SH-SY5Y (cell line): ENCODE results near the gene FOXN3.

Experiments
- GATA2 ChIP-seq: IDR thresholded peaks from 2 replicates; pipeline ENCODE4 v1.6.1; 2011; ENCODE audit warnings: mild to moderate bottlenecking, low read depth, low read length
- GATA3 ChIP-seq: IDR thresholded peaks from 2 replicates; pipeline ENCODE4 v1.6.1; 2011; ENCODE audit warnings: low read depth, mild to moderate bottlenecking, low read length, moderate library complexity

Gene FOXN3

DNA sequence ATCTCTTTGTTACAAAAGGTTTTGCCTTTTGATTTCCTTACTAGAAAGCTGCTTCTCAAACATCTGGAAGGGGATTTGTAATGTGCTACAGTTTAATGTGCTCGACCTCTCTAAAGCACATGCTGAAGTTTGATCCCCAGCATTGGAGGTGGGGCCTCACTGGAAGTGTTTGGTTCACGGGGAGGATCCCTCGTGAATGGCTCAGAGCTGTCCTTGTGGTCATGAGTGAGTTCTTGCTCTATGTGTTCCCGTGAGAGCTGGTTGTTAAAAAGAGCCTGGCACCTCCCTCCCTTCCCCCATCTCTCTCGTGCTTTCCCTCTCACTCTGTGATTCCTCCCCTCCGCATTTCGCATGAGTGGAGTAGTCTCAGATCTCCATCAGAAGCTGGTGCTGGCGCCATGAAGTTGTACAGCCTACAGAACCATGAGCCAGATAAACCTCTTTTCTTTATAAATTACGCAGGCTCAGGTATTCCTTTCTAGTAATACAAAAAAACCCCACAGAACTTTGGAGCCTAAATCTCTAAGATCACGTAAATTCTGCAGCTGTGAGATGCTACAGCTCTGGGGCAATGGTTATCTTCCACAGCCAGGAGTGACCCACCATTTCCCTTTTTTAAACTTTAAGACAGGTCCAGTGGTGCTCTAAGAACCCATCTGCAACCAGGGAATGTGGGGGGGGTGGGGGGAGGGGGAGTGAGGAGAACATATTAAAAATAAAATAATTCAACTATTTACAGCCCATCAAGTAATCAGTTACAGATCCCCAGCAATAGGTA lies 214.4 kb downstream of the FOXN3 start:
- TF ChIP-seq GATA3 (no peak), GATA2 (no peak)

DNA sequence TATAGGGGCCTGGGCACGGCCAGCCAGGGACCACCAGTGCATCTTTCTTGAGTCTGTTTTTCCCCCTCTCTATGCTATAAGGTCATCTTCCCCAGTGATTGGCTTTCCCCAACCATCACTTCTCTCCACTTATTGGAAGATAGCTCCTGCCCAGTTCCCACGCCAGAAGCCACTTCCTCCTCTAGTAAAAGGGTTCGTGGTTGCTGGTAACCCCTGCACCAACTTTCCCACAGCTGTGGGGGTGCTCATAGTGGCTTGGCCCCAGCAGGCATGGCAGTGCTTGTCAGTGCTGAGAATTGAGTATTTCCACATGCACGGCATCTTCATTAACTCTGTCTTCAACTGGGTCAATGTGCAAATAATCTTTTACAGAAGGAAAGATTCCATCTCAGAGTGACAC lies 215.4 kb downstream of the FOXN3 start:
- TF ChIP-seq GATA3: no peak
- no peak for TF ChIP-seq GATA2

DNA sequence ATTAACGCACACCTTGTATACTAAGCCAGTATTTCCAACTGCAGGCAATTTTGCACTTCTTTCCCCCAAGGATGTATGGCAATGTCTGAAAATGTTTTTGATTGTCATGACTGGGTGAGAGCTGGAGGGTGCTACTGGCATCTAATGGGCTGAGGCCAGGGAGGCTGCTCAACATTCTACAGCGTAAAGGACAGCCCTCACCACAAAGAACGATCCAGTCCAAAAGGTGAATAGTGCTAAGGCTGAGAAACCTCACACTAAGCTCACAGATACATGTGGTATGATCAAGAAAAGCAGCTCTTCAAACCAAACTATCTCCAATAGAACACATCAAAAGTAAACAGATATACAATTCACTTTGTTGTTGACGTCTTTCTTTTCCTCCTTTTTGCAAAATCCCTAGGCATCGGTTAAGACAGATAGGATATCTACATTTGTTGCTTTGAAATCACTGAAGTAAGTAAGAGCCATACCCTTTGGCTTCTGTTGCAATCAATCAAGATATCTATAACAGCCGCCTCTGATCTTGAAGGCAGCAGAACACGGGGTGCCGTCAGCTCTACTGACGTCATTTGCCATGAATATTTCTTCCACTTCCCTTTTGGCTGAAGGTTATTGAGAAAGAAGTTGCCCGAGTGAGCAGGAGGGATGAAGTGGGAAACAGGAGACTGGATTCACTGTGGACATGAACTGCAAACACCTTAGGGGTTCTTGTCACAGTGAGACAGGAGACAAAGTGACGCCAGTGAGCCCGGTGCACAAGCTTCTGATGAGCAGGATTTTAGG lies 218.3 kb downstream of the FOXN3 start:
- no peak for TF ChIP-seq GATA3
- TF ChIP-seq GATA2: no peak

DNA sequence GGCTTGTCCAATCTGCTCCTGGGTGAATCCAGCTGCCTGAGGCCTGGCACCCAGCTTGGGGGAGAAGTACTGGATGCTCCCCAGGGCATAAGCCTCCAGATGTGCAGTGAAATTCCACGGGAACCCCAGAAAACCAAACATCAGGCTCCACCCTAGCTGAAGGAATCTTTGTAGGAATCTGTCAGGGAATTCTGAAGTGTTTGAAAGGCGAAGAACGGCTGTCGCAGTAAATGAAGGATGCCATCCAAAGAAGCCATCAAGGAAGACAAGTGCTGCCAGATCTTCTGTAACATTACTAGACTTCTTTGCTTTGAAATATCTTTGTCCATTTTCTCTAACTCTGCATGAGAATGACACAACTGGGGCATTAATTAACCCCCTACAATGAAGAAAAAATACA lies 219.4 kb downstream of the FOXN3 start:
- TF ChIP-seq GATA2 (no peak), GATA3 (no peak)

DNA sequence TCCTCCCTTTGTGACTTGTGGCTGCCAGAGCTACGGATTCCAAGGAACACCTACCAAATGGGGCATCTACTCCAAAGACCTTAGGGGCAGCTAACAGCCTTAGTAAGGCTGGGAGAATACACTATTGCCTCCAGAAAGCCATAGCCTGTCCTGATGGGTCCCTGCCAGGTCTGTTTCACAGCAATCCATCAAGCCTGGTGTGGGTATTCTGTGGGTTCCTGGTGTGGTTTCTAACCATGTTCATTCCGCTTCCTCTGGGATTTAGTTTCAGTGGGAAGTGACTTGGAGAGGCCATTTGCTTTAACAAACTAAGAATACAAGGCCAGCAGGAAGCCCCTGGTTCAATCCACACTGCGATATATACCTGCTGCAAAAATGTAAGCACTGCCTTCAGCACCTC lies 220.5 kb downstream of the FOXN3 start:
- TF ChIP-seq GATA2: no peak
- TF ChIP-seq GATA3: no peak

DNA sequence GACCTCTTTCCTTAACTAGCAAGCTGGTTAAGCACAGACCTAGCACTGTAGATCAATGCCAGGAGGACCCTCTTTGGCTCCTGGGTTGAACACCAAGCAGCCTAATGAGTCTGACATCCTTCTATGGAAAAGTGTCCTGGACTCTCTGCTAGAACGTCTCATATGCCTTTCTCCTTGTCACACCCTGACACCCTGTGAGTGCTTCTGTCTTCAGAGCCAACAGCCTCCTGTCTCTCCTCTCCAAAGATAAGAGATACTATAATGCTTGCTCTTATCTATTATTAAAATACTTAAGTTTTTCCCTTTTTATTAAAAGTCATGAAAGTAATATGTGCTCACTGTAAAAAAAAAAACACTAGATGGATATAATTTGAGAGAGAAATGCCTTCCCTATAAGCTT lies 222.7 kb downstream of the FOXN3 start:
- TF ChIP-seq GATA3: no peak
- TF ChIP-seq GATA2: no peak

DNA sequence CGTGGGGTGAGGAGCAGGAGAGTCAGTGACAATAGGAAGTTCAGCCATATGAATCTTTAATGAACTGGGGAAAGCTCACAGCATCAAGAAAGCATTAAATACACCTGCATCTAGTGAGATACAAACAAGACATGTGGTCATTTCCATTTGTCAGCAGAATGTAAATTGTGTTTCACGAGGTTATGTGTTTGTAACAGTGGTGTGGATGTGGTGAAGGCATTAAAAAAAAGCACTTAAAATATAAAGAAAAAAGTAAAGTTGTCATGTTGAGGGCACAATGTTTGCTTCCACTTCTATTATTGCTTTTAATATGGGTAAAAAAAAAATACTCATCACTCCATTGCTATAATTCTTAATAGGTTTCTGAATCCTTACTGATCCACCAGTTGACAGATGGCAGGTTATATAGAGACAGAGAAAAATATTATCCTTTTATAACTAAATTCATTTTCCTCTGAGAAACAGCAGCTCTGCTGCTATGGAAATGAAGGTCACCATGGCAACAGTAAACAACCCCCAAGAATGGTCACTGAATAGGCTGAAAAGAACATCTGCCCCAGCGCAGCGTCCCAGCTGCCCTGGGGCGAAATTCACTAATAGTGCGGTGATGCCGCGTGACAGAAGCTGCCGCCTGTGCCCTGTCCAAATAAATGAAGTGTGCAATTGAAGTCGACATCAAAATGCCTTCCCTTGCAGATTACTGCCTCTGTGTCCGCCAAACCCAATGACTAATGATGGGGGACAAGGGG lies 226.1 kb downstream of the FOXN3 start:
- TF ChIP-seq GATA2 (peak; percentile 24; the same call in 1 of the 2 replicates), GATA3 (no peak)

DNA sequence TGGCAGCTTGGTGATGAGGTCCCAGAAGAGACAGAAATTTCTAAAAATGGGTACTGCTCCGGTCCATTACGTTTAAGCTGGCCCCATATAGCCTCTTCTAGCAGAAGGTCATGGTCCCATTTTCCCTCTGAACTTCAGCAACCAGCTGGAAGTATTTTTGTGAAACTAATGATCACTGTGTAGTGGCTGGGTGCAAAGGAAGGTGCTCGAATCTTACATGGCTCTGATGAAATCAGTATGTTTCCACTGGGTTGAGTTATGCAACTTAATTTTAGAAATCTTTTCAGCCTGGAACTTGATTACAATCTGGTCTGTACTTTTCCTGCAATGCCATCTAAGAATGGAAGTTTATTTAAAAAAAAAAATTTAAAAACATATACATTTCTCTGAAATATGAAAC lies 228.5 kb downstream of the FOXN3 start:
- TF ChIP-seq GATA2 (no peak), GATA3 (no peak)

DNA sequence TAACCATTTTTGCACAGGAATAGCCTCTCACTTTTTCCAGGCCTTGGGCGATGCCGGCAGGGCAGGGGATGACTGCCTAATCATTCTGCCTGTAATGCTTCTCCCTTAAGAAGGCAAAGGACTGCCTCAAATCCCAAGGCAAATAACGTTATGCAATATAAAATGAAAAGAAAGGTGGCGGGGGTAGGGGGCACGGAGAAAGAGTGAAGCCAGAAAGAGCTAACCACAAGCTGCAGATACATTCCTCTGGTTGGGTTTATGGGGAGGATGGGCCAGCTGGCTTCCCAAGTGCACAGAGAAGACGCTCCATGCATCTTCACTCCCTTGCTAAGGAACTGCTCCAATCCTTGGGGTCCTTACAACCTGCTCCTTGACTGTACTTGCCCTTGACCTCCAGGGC lies 229.5 kb downstream of the FOXN3 start:
- no peak for TF ChIP-seq GATA2

DNA sequence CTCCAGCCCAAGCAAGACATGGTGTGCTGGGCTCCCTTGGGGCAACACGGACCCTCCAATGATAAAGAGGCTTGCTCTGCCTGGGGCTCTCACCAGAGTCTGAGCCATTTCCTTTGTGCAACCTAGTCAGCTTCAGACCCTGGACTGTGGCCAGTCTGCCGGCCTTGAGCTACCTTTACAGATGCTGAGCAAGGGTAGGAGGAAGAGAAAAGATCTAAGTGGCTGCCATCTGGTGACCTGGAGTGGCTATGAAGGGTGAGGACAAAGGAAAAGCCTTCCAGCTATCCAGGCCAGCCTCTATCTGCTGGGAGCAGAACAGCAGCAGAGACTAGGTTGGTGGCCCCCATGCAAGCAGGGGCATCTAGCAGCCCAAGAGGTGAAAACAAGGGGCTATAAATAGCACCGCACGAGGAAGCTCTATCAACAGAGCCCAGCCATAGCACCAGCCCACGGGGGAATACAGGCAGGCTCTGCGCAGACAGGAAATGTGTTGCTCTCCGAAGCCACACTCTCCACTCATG lies 230.1 kb downstream of the FOXN3 start:
- TF ChIP-seq GATA3 (no peak), GATA2 (no peak)

DNA sequence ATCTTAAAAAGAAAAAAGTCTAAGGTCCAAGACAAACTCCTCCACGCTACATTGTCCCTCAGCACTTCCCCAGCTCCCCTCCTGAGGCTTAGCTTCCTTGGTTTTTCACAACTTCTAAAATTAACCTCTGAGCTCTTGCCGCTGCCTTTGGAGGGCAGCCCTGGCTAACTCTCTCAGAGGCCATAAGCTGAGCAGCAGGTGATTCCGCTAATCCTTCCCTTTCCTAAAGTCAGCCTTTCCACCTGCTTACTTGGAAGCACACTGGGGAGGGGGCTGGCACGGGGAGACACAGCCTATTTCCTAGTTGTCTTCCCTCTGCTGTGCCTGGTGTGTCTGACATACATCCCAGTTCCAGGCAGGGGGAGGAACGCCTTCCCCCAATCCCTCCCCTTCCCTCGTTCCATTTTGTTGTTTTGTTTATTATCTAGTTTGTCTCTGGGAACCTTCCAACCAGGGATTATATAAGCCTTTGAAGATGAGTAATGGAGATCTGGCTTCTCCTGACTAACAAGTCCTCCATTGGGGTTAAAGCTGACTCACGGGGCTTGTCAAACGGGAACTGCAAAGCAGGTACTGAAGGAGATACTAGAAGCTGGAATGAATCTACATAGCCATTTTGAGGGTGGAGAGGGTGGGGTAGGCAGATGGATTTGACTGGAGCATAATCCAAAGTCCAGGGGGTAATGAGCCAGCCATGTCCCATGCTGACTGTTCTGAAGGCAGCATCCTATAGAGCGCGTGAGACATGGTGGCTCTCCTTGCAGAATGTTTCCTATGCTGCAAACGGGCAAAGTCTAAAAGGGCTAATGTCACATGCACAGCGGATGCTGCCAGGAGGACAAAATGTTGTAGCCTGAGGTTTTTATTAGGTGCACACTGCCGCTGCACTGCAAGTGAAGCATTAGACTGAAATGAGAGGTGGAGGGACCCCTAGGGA lies 230.8 kb downstream of the FOXN3 start:
- no peak for TF ChIP-seq GATA3
- TF ChIP-seq GATA2: no peak

DNA sequence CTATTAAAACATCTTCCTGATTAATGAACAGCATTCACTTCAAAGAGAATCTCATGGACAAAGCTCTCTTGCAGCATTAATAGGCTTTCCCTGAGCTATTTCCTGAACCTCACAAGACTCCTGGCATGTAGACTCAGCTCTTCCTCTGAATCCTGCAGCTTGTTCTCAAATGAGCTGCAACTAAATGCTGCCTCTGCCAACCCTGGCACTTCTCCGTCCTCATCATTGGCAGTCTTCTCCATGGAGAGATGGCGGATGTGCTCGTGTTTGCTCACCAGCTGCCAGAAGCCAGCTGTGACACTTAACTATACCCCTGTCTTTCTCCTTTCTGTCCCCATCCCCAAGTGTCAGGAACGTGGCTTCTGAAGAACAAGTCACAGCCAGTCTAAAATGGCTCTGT lies 232.1 kb downstream of the FOXN3 start:
- TF ChIP-seq GATA2 (no peak), GATA3 (no peak)

DNA sequence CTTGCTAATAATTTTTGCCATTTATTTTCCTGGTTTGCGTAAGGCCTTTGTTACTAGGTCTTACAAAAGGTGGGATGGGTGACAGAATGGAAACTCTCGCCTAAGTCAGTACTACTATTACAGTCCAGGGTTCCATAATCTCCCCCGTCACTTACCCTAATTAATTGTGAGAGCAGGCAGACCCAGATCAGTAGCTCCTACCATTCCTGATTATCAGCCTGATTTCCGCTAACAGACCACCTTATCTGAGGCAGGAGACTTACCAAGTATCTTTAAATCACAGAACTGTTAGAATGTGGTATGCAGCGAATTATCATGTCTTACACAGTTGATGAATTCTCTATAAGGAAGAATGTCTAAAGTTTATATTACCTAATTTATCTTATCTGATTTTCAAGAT lies 234.7 kb downstream of the FOXN3 start:
- TF ChIP-seq GATA3 (peak; percentile 89), GATA2 (peak; percentile 88)

DNA sequence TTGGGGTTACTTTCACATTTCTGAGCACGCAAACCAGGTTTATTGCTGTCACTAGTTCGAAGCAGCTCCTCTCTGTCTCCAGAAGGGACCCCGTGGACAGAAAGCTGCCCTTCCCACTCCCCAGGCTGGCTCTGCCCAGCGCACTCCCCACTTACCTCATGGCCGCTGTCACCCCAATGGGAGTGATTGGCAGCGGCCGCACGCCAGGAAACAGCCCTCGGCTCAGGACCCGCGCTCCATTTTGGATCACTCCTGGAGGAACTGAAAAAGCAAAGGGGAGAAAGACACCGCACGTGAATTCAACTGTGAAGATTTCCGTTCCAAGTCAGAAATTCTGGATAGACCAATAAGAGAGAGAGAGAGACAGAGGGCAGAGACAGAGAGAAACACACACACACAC lies 236.5 kb downstream of the FOXN3 start:
- TF ChIP-seq GATA2 (no peak), GATA3 (no peak)
